GM12801 (cell line): ENCODE measurements around the gene GPS1.

ENCODE experiments used
- CTCF ChIP-seq: IDR thresholded peaks from one replicate; pipeline ENCODE4 v1.5.1; 2011; ENCODE audit warnings: control low read depth; ENCODE audit not compliant: insufficient read length; ENCODE audit errors: extremely low read depth

Gene GPS1

GRCh38 chr17:82020572-82021106 is 31.1 kb upstream of the GPS1 start:
- TF ChIP-seq CTCF, result no peak

- no peak for TF ChIP-seq CTCF
Measured at GRCh38 chr17:82021107-82021899, 30.4 kb upstream of the GPS1 start.

- TF ChIP-seq CTCF, result no peak
Measured at GRCh38 chr17:82021900-82022309, 29.8 kb upstream of the GPS1 start.

GRCh38 chr17:82022310-82022980 is 29.3 kb upstream of the GPS1 start, which contains the start of gene CENPX:
Gene CENPX, minus strand, starts transcription at chr17:82022878. Its CDS starts 17 bp downstream, at chr17:82022861.
- TF ChIP-seq CTCF, result no peak

- no peak for TF ChIP-seq CTCF
Measured at GRCh38 chr17:82022981-82023446, 28.7 kb upstream of the GPS1 start, which contains the start of gene LRRC45. Gene LRRC45, plus strand, starts transcription at chr17:82023305. Its CDS starts 339 bp downstream, at chr17:82023644.

GRCh38 chr17:82023447-82024241 is 28.1 kb upstream of the GPS1 start:
- TF ChIP-seq CTCF, result no peak
